Calu3 (cell line): ENCODE measurements around the gene RGS14. TPM values are rescaled to one million over a fixed set of nuclear protein-coding genes. Genes with fewer than 3 reads are reported as not detected.

Source experiments
- BruUV-seq: library from RNA; stranded (reverse); fragments of 400-500 nt; replicated peaks from 2 replicates; lab custom pipeline; 2021; lab: Mats Ljungman, UMichigan
- CTCF ChIA-PET: fragments of 300-600 bp; sonication (Branson Sonifier 250); formaldehyde crosslinking; loops from one replicate; lab custom pipeline; 2022; ENCODE audit warnings: antibody characterized with exemption; lab: Charles Lee
- DNase-seq: peaks from one replicate; pipeline ENCODE4 v3.0.0; 2022
- H3K27ac Mint-ChIP-seq: one replicate; pipeline ENCODE4 v1.8.0; 2022; ENCODE audit warnings: mixed read lengths; ENCODE audit not compliant: unreplicated experiment
- H3K27me3 Mint-ChIP-seq: one replicate; pipeline ENCODE4 v1.8.0; 2022; ENCODE audit warnings: mixed read lengths; ENCODE audit not compliant: unreplicated experiment
- H3K36me3 Mint-ChIP-seq: one replicate; pipeline ENCODE4 v1.8.0; 2022; ENCODE audit warnings: mild to moderate bottlenecking, moderate library complexity, mixed read lengths; ENCODE audit not compliant: insufficient read depth, unreplicated experiment
- H3K4me1 Mint-ChIP-seq: one replicate; pipeline ENCODE4 v1.8.0; 2022; ENCODE audit warnings: mild to moderate bottlenecking, low read depth, mixed read lengths; ENCODE audit not compliant: unreplicated experiment
- H3K4me3 Mint-ChIP-seq: one replicate; pipeline ENCODE4 v1.8.0; 2022; ENCODE audit warnings: mild to moderate bottlenecking, low read depth, moderate library complexity, mixed read lengths; ENCODE audit not compliant: unreplicated experiment
- H3K9me3 Mint-ChIP-seq: one replicate; pipeline ENCODE4 v1.8.0; 2022; ENCODE audit warnings: low read depth, mixed read lengths; ENCODE audit not compliant: unreplicated experiment
- intact Hi-C: fragments of 100-400 bp; cut with micrococcal nuclease; formaldehyde crosslinking; loops from one replicate; pipeline ENCODE4 v1.10.0; 2022; ENCODE audit not compliant: unreplicated experiment
- total RNA-seq: library from RNA; stranded (reverse); gene quantifications from 2 replicates; pipeline ENCODE4 v1.2.3, GENCODE V29; 2022
- TF ChIP-seq, protein P1 (sequence below): fragments of 200-600 bp; IDR thresholded peaks from one replicate; pipeline ENCODE4 v1.8.0; 2022; ENCODE audit warnings: antibody characterized with exemption; ENCODE audit not compliant: unreplicated experiment

RGS14 gene
- total RNA-seq, 1 experiment from 2014 or later, result 12.9 TPM

- Mint-ChIP-seq H3K27me3 (no peaks in the 10 kb centered on the region), H3K36me3 (peaks cover 17% of the 10 kb centered on the region), H3K4me3 (no peak overlapping the region), H3K4me1 (peaks cover 36% of the 10 kb centered on the region), H3K9me3 (no peaks in the 10 kb centered on the region), H3K27ac (no peak overlapping the region)
- no TSS peak for BruUV-seq
- DNase-seq, result no peak
- intact Hi-C loops, result no loop called here
- TF ChIP-seq, protein P1, sequence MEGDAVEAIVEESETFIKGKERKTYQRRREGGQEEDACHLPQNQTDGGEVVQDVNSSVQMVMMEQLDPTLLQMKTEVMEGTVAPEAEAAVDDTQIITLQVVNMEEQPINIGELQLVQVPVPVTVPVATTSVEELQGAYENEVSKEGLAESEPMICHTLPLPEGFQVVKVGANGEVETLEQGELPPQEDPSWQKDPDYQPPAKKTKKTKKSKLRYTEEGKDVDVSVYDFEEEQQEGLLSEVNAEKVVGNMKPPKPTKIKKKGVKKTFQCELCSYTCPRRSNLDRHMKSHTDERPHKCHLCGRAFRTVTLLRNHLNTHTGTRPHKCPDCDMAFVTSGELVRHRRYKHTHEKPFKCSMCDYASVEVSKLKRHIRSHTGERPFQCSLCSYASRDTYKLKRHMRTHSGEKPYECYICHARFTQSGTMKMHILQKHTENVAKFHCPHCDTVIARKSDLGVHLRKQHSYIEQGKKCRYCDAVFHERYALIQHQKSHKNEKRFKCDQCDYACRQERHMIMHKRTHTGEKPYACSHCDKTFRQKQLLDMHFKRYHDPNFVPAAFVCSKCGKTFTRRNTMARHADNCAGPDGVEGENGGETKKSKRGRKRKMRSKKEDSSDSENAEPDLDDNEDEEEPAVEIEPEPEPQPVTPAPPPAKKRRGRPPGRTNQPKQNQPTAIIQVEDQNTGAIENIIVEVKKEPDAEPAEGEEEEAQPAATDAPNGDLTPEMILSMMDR, result no peak
- CTCF ChIA-PET, result no interaction called here
Observed at GRCh38 chr5:177383181-177383580, 25.5 kb downstream of the RGS14 start.

GRCh38 chr5:177384134-177384533 is 26.4 kb downstream of the RGS14 start, which contains the start of gene SLC34A1:
SLC34A1 (plus strand) TSS chr5:177384434; CDS start chr5:177385742, 1,308 bp downstream.
- Mint-ChIP-seq H3K27ac (no peak within 1 kb of the TSS), H3K27me3 (no peaks in the 10 kb centered on the region), H3K36me3 (peaks cover 13% of the 10 kb centered on the region), H3K9me3 (no peaks in the 10 kb centered on the region), H3K4me3 (no peak within 1 kb of the TSS), H3K4me1 (peaks cover 36% of the 10 kb centered on the region)
- DNase-seq, result no peak
- intact Hi-C loops, result no loop called here
- BruUV-seq, result no TSS peak
- TF ChIP-seq, protein P1, result no peak
- CTCF ChIA-PET, result no interaction called here

GRCh38 chr5:177385720-177386119 is 28.0 kb downstream of the RGS14 start:
- no peak for DNase-seq
- Mint-ChIP-seq H3K9me3 (no peaks in the 10 kb centered on the region), H3K36me3 (peaks cover 13% of the 10 kb centered on the region), H3K27ac (no peak overlapping the region), H3K27me3 (no peaks in the 10 kb centered on the region), H3K4me1 (peaks cover 36% of the 10 kb centered on the region), H3K4me3 (no peak overlapping the region)
- CTCF ChIA-PET, result interaction anchor here (1.1 kb wide), 1 partner anchor 16 kb away, joined by 4 read pairs; no protein-coding TSS in a partner anchor
- TF ChIP-seq, protein P1, result no peak
- intact Hi-C loops, result no loop called here
- no TSS peak for BruUV-seq

GRCh38 chr5:177386542-177386941 is 28.8 kb downstream of the RGS14 start:
- intact Hi-C loops, result no loop called here
- Mint-ChIP-seq H3K9me3 (no peaks in the 10 kb centered on the region), H3K4me3 (no peak overlapping the region), H3K27ac (no peak overlapping the region), H3K27me3 (no peaks in the 10 kb centered on the region), H3K36me3 (peaks cover 17% of the 10 kb centered on the region), H3K4me1 (peaks cover 45% of the 10 kb centered on the region)
- CTCF ChIA-PET, result interaction anchor here (0.5 to 1.1 kb wide), 4 partner anchors 15 to 1317 kb away, joined by 3 to 5 read pairs (median 4); no protein-coding TSS in a partner anchor
- no TSS peak for BruUV-seq
- DNase-seq, result no peak
- TF ChIP-seq, protein P1, result no peak
